ENCODE measurements around the gene AQP4. TPM values are rescaled to one million over a fixed set of nuclear protein-coding genes. Genes with fewer than 3 reads are reported as not detected.

AQP4 gene
- total RNA-seq, 2 experiments from 2014 or later: not detected

GRCh38 chr18:26908906-26909305 lies 43.4 kb upstream of the AQP4 start:
- no peak overlapping the region for H3K4me2 ChIP-seq (ENCODE audit: low read length)
- no peaks in the 10 kb centered on the region for H3K9me3 ChIP-seq (ENCODE audit: low read length)
- H3K27ac ChIP-seq (ENCODE audit: low read depth, low read length, poor library complexity, severe bottlenecking): no peak overlapping the region
- intact Hi-C loops (cut with micrococcal nuclease; ENCODE audit: unreplicated experiment): no loop called here
- no peaks in the 10 kb centered on the region for H3K4me1 ChIP-seq (ENCODE audit: insufficient read depth, low read length, poor library complexity, severe bottlenecking)
- no peaks in the 10 kb centered on the region for H3K36me3 ChIP-seq (ENCODE audit: insufficient read depth, low read length)
- ChIA-PET POLR2A (no interaction called here), CTCF (ENCODE audit: unreplicated experiment) (no interaction called here)
- no peaks in the 10 kb centered on the region for H3K9me2 ChIP-seq (ENCODE audit: insufficient read depth, low read length)
- H4K20me1 ChIP-seq (ENCODE audit: insufficient read depth, low read length): no peaks in the 10 kb centered on the region
- H2AFZ ChIP-seq (ENCODE audit: low read length): no peak overlapping the region
- BruUV-seq (replicated peaks): no TSS peak
- TF ChIP-seq EZH2phosphoT487 (IDR thresholded peaks at IDR 0.05; ENCODE audit: borderline replicate concordance, low read depth, low read length) (no peak), CTCF (conservative IDR thresholded peaks at IDR 0.05; ENCODE audit: low read length) (no peak)
- no peaks in the 10 kb centered on the region for H3K79me2 ChIP-seq (ENCODE audit: insufficient read depth, low read depth, low read length)
- DNase-seq (ENCODE audit: low spot score): no peak
- H3K4me3 ChIP-seq (ENCODE audit: low read depth, low read length, poor library complexity, severe bottlenecking): no peak overlapping the region

- Histone ChIP-seq H3K27ac (ENCODE audit: low read depth, low read length, poor library complexity, severe bottlenecking) (no peak overlapping the region), H3K9me2 (ENCODE audit: insufficient read depth, low read length) (no peaks in the 10 kb centered on the region), H4K20me1 (ENCODE audit: insufficient read depth, low read length) (no peaks in the 10 kb centered on the region), H3K36me3 (ENCODE audit: insufficient read depth, low read length) (no peaks in the 10 kb centered on the region), H3K4me2 (ENCODE audit: low read length) (no peak overlapping the region), H3K4me3 (ENCODE audit: low read depth, low read length, poor library complexity, severe bottlenecking) (no peak overlapping the region), H2AFZ (ENCODE audit: low read length) (no peak overlapping the region), H3K4me1 (ENCODE audit: insufficient read depth, low read length, poor library complexity, severe bottlenecking) (no peaks in the 10 kb centered on the region), H3K9me3 (ENCODE audit: low read length) (no peaks in the 10 kb centered on the region), H3K79me2 (ENCODE audit: insufficient read depth, low read depth, low read length) (no peaks in the 10 kb centered on the region)
- no TSS peak for BruUV-seq (replicated peaks)
- intact Hi-C loops (cut with micrococcal nuclease; ENCODE audit: unreplicated experiment): no loop called here
- no peak for TF ChIP-seq CTCF (conservative IDR thresholded peaks at IDR 0.05; ENCODE audit: low read length)
- TF ChIP-seq EZH2phosphoT487 (IDR thresholded peaks at IDR 0.05; ENCODE audit: borderline replicate concordance, low read depth, low read length): no peak
- ChIA-PET POLR2A (no interaction called here), CTCF (ENCODE audit: unreplicated experiment) (no interaction called here)
- no peak for DNase-seq (ENCODE audit: low spot score)
Measured at GRCh38 chr18:26902291-26902690, 36.8 kb upstream of the AQP4 start.

- Histone ChIP-seq H3K36me3 (ENCODE audit: insufficient read depth, low read length) (no peaks in the 10 kb centered on the region), H3K9me3 (ENCODE audit: low read length) (no peaks in the 10 kb centered on the region), H3K27ac (ENCODE audit: low read depth, low read length, poor library complexity, severe bottlenecking) (no peak overlapping the region), H3K4me3 (ENCODE audit: low read depth, low read length, poor library complexity, severe bottlenecking) (no peak overlapping the region), H3K79me2 (ENCODE audit: insufficient read depth, low read depth, low read length) (no peaks in the 10 kb centered on the region), H3K9me2 (ENCODE audit: insufficient read depth, low read length) (no peaks in the 10 kb centered on the region), H2AFZ (ENCODE audit: low read length) (no peak overlapping the region), H4K20me1 (ENCODE audit: insufficient read depth, low read length) (no peaks in the 10 kb centered on the region), H3K4me2 (ENCODE audit: low read length) (no peak overlapping the region), H3K4me1 (ENCODE audit: insufficient read depth, low read length, poor library complexity, severe bottlenecking) (no peaks in the 10 kb centered on the region)
- BruUV-seq (replicated peaks): no TSS peak
- DNase-seq (ENCODE audit: low spot score): no peak
- CTCF ChIA-PET (ENCODE audit: unreplicated experiment): no interaction called here
- intact Hi-C loops (cut with micrococcal nuclease; ENCODE audit: unreplicated experiment): no loop called here
- TF ChIP-seq CTCF (conservative IDR thresholded peaks at IDR 0.05; ENCODE audit: low read length): no peak
- no peak for TF ChIP-seq EZH2phosphoT487 (IDR thresholded peaks at IDR 0.05; ENCODE audit: borderline replicate concordance, low read depth, low read length)
- POLR2A ChIA-PET: no interaction called here
Measured at GRCh38 chr18:26901020-26901419, 35.5 kb upstream of the AQP4 start.

Measured in OCI-LY7 (cell line).